SK-N-SH (cell line): ENCODE data around the gene SPOCK1. TPM values are rescaled to one million over a fixed set of nuclear protein-coding genes. Genes with fewer than 3 reads are reported as not detected.

Experiments used
- CTCF ChIA-PET: fragments of 300-600, 350-600 bp; formaldehyde crosslinking; extraction: SDS; loops from one replicate; lab custom pipeline; 2021; lab: Yijun Ruan, JAX
- POLR2A ChIA-PET: fragments of 350-600 bp; sonication (Branson Sonifier 250); formaldehyde crosslinking; extraction: SDS; loops from one replicate; lab custom pipeline; 2020; ENCODE audit warnings: antibody characterized with exemption, inconsistent platforms; lab: Yijun Ruan, JAX
- DNase-seq: peaks from one replicate; pipeline ENCODE4 v3.0.0; 2012
- H2AFZ ChIP-seq: fragments of 200-600 bp; sonication (generic); 2 replicates; pipeline ENCODE4 v1.8.1; 2016; ENCODE audit warnings: antibody characterized with exemption, mild to moderate bottlenecking, low read depth
- H3F3A ChIP-seq: fragments of 200-600 bp; sonication (generic); replicated peaks from 2 replicates; pipeline ENCODE3; 2016; ENCODE audit warnings: antibody characterized with exemption, mild to moderate bottlenecking; ENCODE audit not compliant: insufficient read depth
- H3K27ac ChIP-seq, 2 experiments: fragments of 200-500 bp in 1 of 2; fragments of 200-600 bp in 1 of 2; sonication (Bioruptor generic) in 1 of 2; sonication (generic), shearing (Covaris generic) in 1 of 2; 2 replicates each; pipeline versions ENCODE4 v1.5.1 to v1.6.1; 2014 to 2016; ENCODE audit warnings: low read depth in 2 of 2, inconsistent platforms in 1 of 2, low read length in 1 of 2, mild to moderate bottlenecking in 1 of 2, mixed read lengths in 1 of 2
- H3K27me3 ChIP-seq: fragments of 200-600 bp; sonication (generic), shearing (Covaris generic); 2 replicates; pipeline ENCODE4 v1.6.1; 2016; ENCODE audit warnings: mixed run types; ENCODE audit not compliant: insufficient read depth
- H3K36me3 ChIP-seq, 2 experiments: fragments of 200-500 bp in 1 of 2; fragments of 200-600 bp in 1 of 2; sonication (Bioruptor generic) in 1 of 2; sonication (generic) in 1 of 2; replicated peaks in 1 of 2; 2 replicates each; pipeline versions ENCODE3 to v1.5.1; 2014 to 2016; ENCODE audit warnings: low read length in 1 of 2, mild to moderate bottlenecking in 1 of 2; ENCODE audit not compliant: insufficient read depth in 2 of 2, control insufficient read depth in 1 of 2
- H3K4me1 ChIP-seq, 2 experiments: fragments of 200-500 bp in 1 of 2; fragments of 200-600 bp in 1 of 2; sonication (Bioruptor generic) in 1 of 2; sonication (generic), shearing (Covaris generic) in 1 of 2; 2 replicates each; pipeline versions ENCODE4 v1.5.1 to v1.6.1; 2014 to 2016; ENCODE audit warnings: low read depth in 1 of 2, low read length in 1 of 2, mixed run types in 1 of 2; ENCODE audit not compliant: insufficient read depth in 2 of 2, control insufficient read depth in 1 of 2
- H3K4me2 ChIP-seq: fragments of 200-600 bp; sonication (generic), shearing (Covaris generic); 2 replicates; pipeline ENCODE4 v1.6.1; 2017; ENCODE audit warnings: mixed run types
- H3K4me3 ChIP-seq, 2 experiments: fragments of 200-500 bp in 1 of 2; fragments of 200-600 bp in 1 of 2; sonication (Bioruptor generic) in 1 of 2; sonication (generic), shearing (Covaris generic) in 1 of 2; 2 replicates each; pipeline versions ENCODE4 v1.5.1 to v1.8.1; 2014 to 2016; ENCODE audit warnings: low read depth in 2 of 2, inconsistent platforms in 1 of 2, low read length in 1 of 2, mild to moderate bottlenecking in 1 of 2, mixed read lengths in 1 of 2, moderate library complexity in 1 of 2
- H3K79me2 ChIP-seq: fragments of 200-600 bp; sonication (generic); 2 replicates; pipeline ENCODE4 v1.8.1; 2017; ENCODE audit warnings: mild to moderate bottlenecking; ENCODE audit not compliant: insufficient read depth
- H3K9ac ChIP-seq: fragments of 200-600 bp; sonication (generic); 2 replicates; pipeline ENCODE4 v1.6.1; 2017; ENCODE audit warnings: mixed run types
- H3K9me2 ChIP-seq: fragments of 200-600 bp; sonication (generic); 2 replicates; pipeline ENCODE4 v1.6.1; 2017; ENCODE audit warnings: mixed run types
- H3K9me3 ChIP-seq: fragments of 200-600 bp; sonication (generic); 2 replicates; pipeline ENCODE4 v1.6.1; 2017; ENCODE audit warnings: mixed run types, mild to moderate bottlenecking, moderate library complexity
- H4K20me1 ChIP-seq: fragments of 200-600 bp; sonication (generic); 2 replicates; pipeline ENCODE4 v1.6.1; 2017; ENCODE audit warnings: mild to moderate bottlenecking, mixed run types; ENCODE audit not compliant: insufficient read depth
- EP300 ChIP-seq, 2 experiments: IDR thresholded peaks; 2 replicates each; pipeline versions ENCODE4 v1.4.0 to v1.6.1; 2012; ENCODE audit warnings: borderline replicate concordance in 1 of 2, low read depth in 1 of 2, low read length in 1 of 2
- EZH2phosphoT487 ChIP-seq: fragments of 200-600 bp; sonication (generic); IDR thresholded peaks from 2 replicates; pipeline ENCODE4 v1.6.1; 2017; ENCODE audit warnings: low read depth, mixed run types, mild to moderate bottlenecking, antibody characterized with exemption, moderate library complexity, borderline replicate concordance
- FOSL2 ChIP-seq: IDR thresholded peaks from 2 replicates; pipeline ENCODE4 v1.4.0; 2012; ENCODE audit warnings: low read depth, mild to moderate bottlenecking, moderate library complexity, borderline replicate concordance
- FOXJ3 ChIP-seq: sonication (generic); formaldehyde crosslinking; IDR thresholded peaks from 2 replicates; pipeline ENCODE4 v1.5.1; 2020; ENCODE audit warnings: mild to moderate bottlenecking, missing genetic modification reagents
- GABPA ChIP-seq: IDR thresholded peaks from 2 replicates; pipeline ENCODE4 v1.4.0; 2012; ENCODE audit warnings: low read depth, mild to moderate bottlenecking
- GATA2 ChIP-seq: sonication (generic); formaldehyde crosslinking; IDR thresholded peaks from 2 replicates; pipeline ENCODE4 v1.5.0; 2020; ENCODE audit warnings: mild to moderate bottlenecking, missing genetic modification reagents
- MEF2A ChIP-seq: IDR thresholded peaks from 2 replicates; pipeline ENCODE4 v1.4.0; 2012; ENCODE audit warnings: low read depth, borderline replicate concordance
- PBX3 ChIP-seq: IDR thresholded peaks from 2 replicates; pipeline ENCODE4; 2012
- POLR2AphosphoS5 ChIP-seq: IDR thresholded peaks from 2 replicates; pipeline ENCODE4 v1.6.1; 2012; ENCODE audit warnings: low read depth, low read length
- RAD21 ChIP-seq: IDR thresholded peaks from 2 replicates; pipeline ENCODE4 v1.6.1; 2012; ENCODE audit warnings: mild to moderate bottlenecking, low read length
- RCOR1 ChIP-seq: fragments of 150-350 bp; IDR thresholded peaks from 2 replicates; pipeline ENCODE4 v1.6.1; 2017; ENCODE audit warnings: antibody characterized with exemption, low read length
- REST ChIP-seq: IDR thresholded peaks from 2 replicates; pipeline ENCODE4 v1.6.1; 2012; ENCODE audit warnings: mild to moderate bottlenecking, low read depth, low read length, moderate library complexity
- RFX5 ChIP-seq: IDR thresholded peaks from 2 replicates; pipeline ENCODE4 v1.6.1; 2012; ENCODE audit warnings: mild to moderate bottlenecking, improper control_type of control experiment, low read length
- RXRA ChIP-seq: IDR thresholded peaks from 2 replicates; pipeline ENCODE4 v1.4.0; 2012; ENCODE audit warnings: low read depth, mild to moderate bottlenecking, borderline replicate concordance
- WGBS: methylation state at CpG from one replicate; pipeline ENCODE4 v1.1.6; 2017; ENCODE audit warnings: low lambda C conversion rate; 5-methylcytosine and 5-hydroxymethylcytosine counted together
- polyA plus RNA-seq, 3 experiments: library from polyadenylated mRNA; depleted of rRNA; stranded (reverse); fragments of >200 nt; gene quantifications; 2 replicates each; pipeline ENCODE4 v1.2.3, GENCODE V29; 2012

Gene SPOCK1
- polyA plus RNA-seq, 1 of the 3 experiments (the other 2 are of a cell fraction): 11.3 TPM

GRCh38 chr5:136992796-136993489, 506.2 kb downstream of the SPOCK1 start:
- TF ChIP-seq RXRA: no peak
- TF ChIP-seq MEF2A: no peak
- TF ChIP-seq GATA2 (CRISPR knock-in tag): no peak
- no peak for TF ChIP-seq FOXJ3
- TF ChIP-seq EP300 (IDR thresholded peaks at IDR 0.05; ENCODE audit: borderline replicate concordance in 1 of 2, low read depth in 1 of 2, low read length in 1 of 2): no peak
- TF ChIP-seq EZH2phosphoT487: no peak
- TF ChIP-seq RAD21: no peak
- TF ChIP-seq POLR2AphosphoS5: no peak
- TF ChIP-seq GABPA: no peak
- TF ChIP-seq RCOR1: no peak
- no peak for TF ChIP-seq FOSL2
- no peak for TF ChIP-seq RFX5
- no peak for TF ChIP-seq REST
- no peak for TF ChIP-seq PBX3
- Histone ChIP-seq H3K27ac (no peak overlapping the region), H3K36me3 (peaks cover 0 to 3% of the 10 kb centered on the region in 2 experiments), H3K9me3 (no peaks in the 10 kb centered on the region), H4K20me1 (no peaks in the 10 kb centered on the region), H3K4me1 (no peaks in the 10 kb centered on the region), H3K9me2 (no peaks in the 10 kb centered on the region), H3K79me2 (no peaks in the 10 kb centered on the region), H2AFZ (no peak overlapping the region), H3K9ac (no peak overlapping the region), H3K4me2 (no peak overlapping the region), H3K4me3 (no peak overlapping the region), H3F3A (no peaks in the 10 kb centered on the region), H3K27me3 (no peaks in the 10 kb centered on the region)
- WGBS: 56% methylated on average over 3 of the region's 3 CpGs
- ChIA-PET POLR2A (no interaction called here), CTCF (no interaction called here)
- no peak for DNase-seq
